Tracheal epithelial cell (primary cell): ENCODE results near the gene ZNFX1. TPM values are rescaled to one million over a fixed set of nuclear protein-coding genes. Genes with fewer than 3 reads are reported as not detected.

Experiments used
- total RNA-seq: library from RNA; depleted of rRNA; stranded (reverse); fragments of >200 nt; gene quantifications from 2 replicates; pipeline ENCODE4 v1.2.1, GENCODE V29; 2014

The ZNFX1 gene
- total RNA-seq, result 15.8 and 28.2 TPM in 2 replicates

GRCh38 chr20:49278036-49278817, at the start of gene ZNFX1:
ZNFX1 (minus strand) TSS chr20:49278057; CDS start chr20:49275839, 2,218 bp downstream.

GRCh38 chr20:49219091-49219923, 58.5 kb downstream of the ZNFX1 start, which contains the start of gene DDX27:
DDX27 (plus strand) TSS chr20:49219416; CDS start chr20:49219449, 33 bp downstream.

Other genes starting within 250 kb of the ZNFX1 start
- gene CSE1L, start 231.7 kb downstream of the ZNFX1 start, total RNA-seq, result 95.2 and 97.0 TPM in 2 replicates
- 37.1 and 48.0 TPM in 2 replicates for gene STAU1, start 89.7 kb downstream of the ZNFX1 start, total RNA-seq
- gene DDX27, start 58.6 kb downstream of the ZNFX1 start, total RNA-seq, result 46.3 and 51.1 TPM in 2 replicates
- gene KCNB1, start 204.6 kb upstream of the ZNFX1 start, total RNA-seq, result under 0.01 TPM in 1 of 2 replicates, not detected in the other